HepG2 (cell line): ENCODE measurements around the gene ZNF544. TPM values are rescaled to one million over a fixed set of nuclear protein-coding genes. Genes with fewer than 3 reads are reported as not detected.

ENCODE experiments used
- AGO2 ChIP-seq: fragments of 200-400 bp; formaldehyde crosslinking; optimal IDR thresholded peaks from 2 replicates; pipeline ENCODE3; 2017; ENCODE audit warnings: mild to moderate bottlenecking, low read depth, low read length, moderate library complexity
- ETV5 ChIP-seq: IDR thresholded peaks from 2 replicates; pipeline ENCODE4 v1.6.1; 2018; ENCODE audit warnings: missing biosample characterization, missing genetic modification reagents, inconsistent platforms, borderline replicate concordance
- GABPB1 ChIP-seq: IDR thresholded peaks from 2 replicates; pipeline ENCODE4 v1.6.1; 2016; ENCODE audit warnings: mild to moderate bottlenecking, missing genetic modification reagents, moderate library complexity, missing compliant biosample characterization
- HDAC1 ChIP-seq: sonication (generic); formaldehyde crosslinking; IDR thresholded peaks from 2 replicates; pipeline ENCODE4 v1.5.1; 2020; ENCODE audit warnings: mild to moderate bottlenecking, missing genetic modification reagents
- IRX3 ChIP-seq: sonication (generic); formaldehyde crosslinking; IDR thresholded peaks from 2 replicates; pipeline ENCODE4 v1.8.1; 2023; ENCODE audit warnings: mild to moderate bottlenecking, low read depth, missing genetic modification reagents, borderline replicate concordance
- ZNF614 ChIP-seq: IDR thresholded peaks from 2 replicates; pipeline ENCODE4 v1.6.1; 2018; ENCODE audit warnings: missing biosample characterization, missing genetic modification reagents, inconsistent platforms, borderline replicate concordance
- ZNF878 ChIP-seq: sonication (generic); formaldehyde crosslinking; IDR thresholded peaks from 2 replicates; pipeline ENCODE4 v1.8.1; 2023; ENCODE audit warnings: mild to moderate bottlenecking, missing genetic modification reagents, moderate library complexity
- polyA plus RNA-seq, 8 experiments: library from polyadenylated mRNA; depleted of rRNA in 3 of 8; stranded (reverse) in 7 of 8; unstranded in 1 of 8; fragments of >200 nt; fragmentation: Illumina TruSeq in 4 of 8; extraction: Trizol in 4 of 8; gene quantifications; 2 replicates each; pipeline versions ENCODE4 v1.2.1 to v1.2.3, GENCODE V29; 2011 to 2016; ENCODE audit warnings: low read depth in 4 of 8, missing spikeins in 1 of 8, mixed read lengths in 1 of 8; ENCODE audit not compliant: insufficient read depth in 1 of 8
- total RNA-seq, 5 experiments: library from RNA; depleted of rRNA; stranded (reverse); fragments of >200 nt; fragmentation: Illumina TruSeq; extraction: Trizol; gene quantifications; 2 replicates each; pipeline ENCODE4 v1.2.3, GENCODE V29; 2016; ENCODE audit warnings: low read depth in 1 of 5
- TF ChIP-seq, protein P1 (sequence below): sonication (generic); formaldehyde crosslinking; IDR thresholded peaks from 2 replicates; pipeline ENCODE4 v1.5.1; 2020; ENCODE audit warnings: mild to moderate bottlenecking, missing genetic modification reagents
- TF ChIP-seq, protein P2 (sequence below): sonication (generic); formaldehyde crosslinking; IDR thresholded peaks from 2 replicates; pipeline ENCODE4 v1.4.0; 2020; ENCODE audit warnings: missing genetic modification reagents
- TF ChIP-seq, protein P3 (sequence below): sonication (generic); formaldehyde crosslinking; IDR thresholded peaks from 2 replicates; pipeline ENCODE4 v1.4.0; 2020; ENCODE audit warnings: missing genetic modification reagents
- TF ChIP-seq, protein P4 (sequence below), 2 experiments: sonication (generic) in 1 of 2; formaldehyde crosslinking in 1 of 2; IDR thresholded peaks; 2 replicates each; pipeline versions ENCODE4 v1.6.1 to v1.9.0; 2014 to 2022; ENCODE audit warnings: antibody characterized with exemption in 1 of 2, borderline replicate concordance in 1 of 2, inconsistent platforms in 1 of 2, low read depth in 1 of 2, missing genetic modification reagents in 1 of 2
- TF ChIP-seq, protein P5 (sequence below): IDR thresholded peaks from 2 replicates; pipeline ENCODE4 v1.6.1; 2016; ENCODE audit warnings: mild to moderate bottlenecking, missing biosample characterization, missing genetic modification reagents

Gene ZNF544
- total and polyA plus RNA-seq, 2 of the 13 experiments (the other 11 are each of a cell fraction or from before 2014, with no cell fraction given) = 13.1 to 17.0 TPM

DNA sequence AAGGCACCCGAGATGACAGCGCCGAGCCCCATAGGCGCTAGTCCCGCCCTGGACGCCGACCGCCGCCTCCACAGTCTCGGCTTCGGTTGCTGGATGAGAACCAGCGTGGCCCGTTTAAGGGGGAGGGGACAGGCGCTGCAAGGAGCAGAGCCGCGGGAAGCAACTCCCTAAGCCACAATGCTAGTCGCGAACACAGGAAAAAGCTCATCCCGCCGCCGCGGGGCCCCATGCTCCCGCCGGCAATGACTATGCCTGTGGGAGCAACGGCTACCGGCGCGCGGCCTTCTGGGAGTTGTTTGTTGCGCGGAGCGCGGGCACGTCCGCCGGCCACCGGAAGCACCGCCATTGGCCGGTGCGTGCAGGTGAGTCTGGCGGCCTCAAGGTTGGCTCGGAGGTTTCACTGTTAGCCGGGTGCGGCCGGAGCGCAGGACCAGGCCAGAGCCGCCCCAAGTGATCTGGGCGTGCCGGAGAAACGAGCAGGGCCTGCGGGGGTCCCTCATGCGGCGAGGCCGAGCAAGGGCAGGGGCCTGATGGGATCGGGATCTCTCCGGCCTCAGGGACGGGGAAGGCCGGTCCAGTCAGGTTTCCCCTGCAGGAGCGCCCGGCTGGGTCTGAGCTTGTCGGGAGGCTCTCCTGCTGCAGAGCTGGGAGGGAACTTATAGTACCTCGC lies at the start of gene ZNF544 (continued):
- TF ChIP-seq, protein P1, sequence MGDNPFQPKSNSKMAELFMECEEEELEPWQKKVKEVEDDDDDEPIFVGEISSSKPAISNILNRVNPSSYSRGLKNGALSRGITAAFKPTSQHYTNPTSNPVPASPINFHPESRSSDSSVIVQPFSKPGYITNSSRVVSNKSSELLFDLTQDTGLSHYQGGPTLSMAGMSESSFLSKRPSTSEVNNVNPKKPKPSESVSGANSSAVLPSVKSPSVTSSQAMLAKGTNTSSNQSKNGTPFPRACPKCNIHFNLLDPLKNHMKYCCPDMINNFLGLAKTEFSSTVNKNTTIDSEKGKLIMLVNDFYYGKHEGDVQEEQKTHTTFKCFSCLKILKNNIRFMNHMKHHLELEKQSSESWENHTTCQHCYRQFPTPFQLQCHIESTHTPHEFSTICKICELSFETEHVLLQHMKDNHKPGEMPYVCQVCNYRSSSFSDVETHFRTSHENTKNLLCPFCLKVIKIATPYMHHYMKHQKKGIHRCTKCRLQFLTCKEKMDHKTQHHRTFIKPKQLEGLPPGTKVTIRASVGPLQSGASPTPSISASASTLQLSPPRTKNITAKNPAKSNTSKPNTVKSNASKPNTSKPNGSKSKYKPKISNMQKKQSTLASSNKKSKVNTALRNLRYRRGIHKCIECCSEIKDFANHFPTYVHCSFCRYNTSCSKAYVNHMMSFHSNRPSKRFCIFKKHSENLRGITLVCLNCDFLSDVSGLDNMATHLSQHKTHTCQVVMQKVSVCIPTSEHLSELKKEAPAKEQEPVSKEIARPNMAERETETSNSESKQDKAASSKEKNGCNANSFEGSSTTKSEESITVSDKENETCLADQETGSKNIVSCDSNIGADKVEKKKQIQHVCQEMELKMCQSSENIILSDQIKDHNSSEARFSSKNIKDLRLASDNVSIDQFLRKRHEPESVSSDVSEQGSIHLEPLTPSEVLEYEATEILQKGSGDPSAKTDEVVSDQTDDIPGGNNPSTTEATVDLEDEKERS (CRISPR knock-in tag) = no peak
- 0 out of 2 replicates have a peak, but pooled peaks have one; percentile 32 for TF ChIP-seq ZNF878 (CRISPR knock-in tag)
- peak; percentile 74 for TF ChIP-seq HDAC1 (CRISPR knock-in tag)
- no peak for TF ChIP-seq IRX3 (CRISPR knock-in tag)
- TF ChIP-seq, protein P2, sequence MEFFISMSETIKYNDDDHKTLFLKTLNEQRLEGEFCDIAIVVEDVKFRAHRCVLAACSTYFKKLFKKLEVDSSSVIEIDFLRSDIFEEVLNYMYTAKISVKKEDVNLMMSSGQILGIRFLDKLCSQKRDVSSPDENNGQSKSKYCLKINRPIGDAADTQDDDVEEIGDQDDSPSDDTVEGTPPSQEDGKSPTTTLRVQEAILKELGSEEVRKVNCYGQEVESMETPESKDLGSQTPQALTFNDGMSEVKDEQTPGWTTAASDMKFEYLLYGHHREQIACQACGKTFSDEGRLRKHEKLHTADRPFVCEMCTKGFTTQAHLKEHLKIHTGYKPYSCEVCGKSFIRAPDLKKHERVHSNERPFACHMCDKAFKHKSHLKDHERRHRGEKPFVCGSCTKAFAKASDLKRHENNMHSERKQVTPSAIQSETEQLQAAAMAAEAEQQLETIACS = peak; percentile 76
- TF ChIP-seq, protein P3, sequence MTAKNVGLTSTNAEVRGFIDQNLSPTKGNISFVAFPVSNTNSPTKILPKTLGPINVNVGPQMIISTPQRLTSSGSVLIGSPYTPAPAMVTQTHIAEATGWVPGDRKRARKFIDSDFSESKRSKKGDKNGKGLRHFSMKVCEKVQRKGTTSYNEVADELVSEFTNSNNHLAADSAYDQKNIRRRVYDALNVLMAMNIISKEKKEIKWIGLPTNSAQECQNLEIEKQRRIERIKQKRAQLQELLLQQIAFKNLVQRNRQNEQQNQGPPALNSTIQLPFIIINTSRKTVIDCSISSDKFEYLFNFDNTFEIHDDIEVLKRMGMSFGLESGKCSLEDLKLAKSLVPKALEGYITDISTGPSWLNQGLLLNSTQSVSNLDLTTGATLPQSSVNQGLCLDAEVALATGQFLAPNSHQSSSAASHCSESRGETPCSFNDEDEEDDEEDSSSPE (CRISPR knock-in tag) = peak; percentile 66; the same call in 1 of the 2 replicates
- TF ChIP-seq, protein P4, sequence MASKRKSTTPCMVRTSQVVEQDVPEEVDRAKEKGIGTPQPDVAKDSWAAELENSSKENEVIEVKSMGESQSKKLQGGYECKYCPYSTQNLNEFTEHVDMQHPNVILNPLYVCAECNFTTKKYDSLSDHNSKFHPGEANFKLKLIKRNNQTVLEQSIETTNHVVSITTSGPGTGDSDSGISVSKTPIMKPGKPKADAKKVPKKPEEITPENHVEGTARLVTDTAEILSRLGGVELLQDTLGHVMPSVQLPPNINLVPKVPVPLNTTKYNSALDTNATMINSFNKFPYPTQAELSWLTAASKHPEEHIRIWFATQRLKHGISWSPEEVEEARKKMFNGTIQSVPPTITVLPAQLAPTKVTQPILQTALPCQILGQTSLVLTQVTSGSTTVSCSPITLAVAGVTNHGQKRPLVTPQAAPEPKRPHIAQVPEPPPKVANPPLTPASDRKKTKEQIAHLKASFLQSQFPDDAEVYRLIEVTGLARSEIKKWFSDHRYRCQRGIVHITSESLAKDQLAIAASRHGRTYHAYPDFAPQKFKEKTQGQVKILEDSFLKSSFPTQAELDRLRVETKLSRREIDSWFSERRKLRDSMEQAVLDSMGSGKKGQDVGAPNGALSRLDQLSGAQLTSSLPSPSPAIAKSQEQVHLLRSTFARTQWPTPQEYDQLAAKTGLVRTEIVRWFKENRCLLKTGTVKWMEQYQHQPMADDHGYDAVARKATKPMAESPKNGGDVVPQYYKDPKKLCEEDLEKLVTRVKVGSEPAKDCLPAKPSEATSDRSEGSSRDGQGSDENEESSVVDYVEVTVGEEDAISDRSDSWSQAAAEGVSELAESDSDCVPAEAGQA (IDR thresholded peaks at IDR 0.05; ENCODE audit: low read depth) = no peak
- TF ChIP-seq, protein P4 (CRISPR knock-in tag; IDR thresholded peaks at IDR 0.05; ENCODE audit: borderline replicate concordance) = no peak
- TF ChIP-seq ETV5 = peak; percentile 67; the same call in 1 of the 2 replicates
- TF ChIP-seq AGO2 = peak; percentile 59
- peak; percentile 53; the same call in 1 of the 2 replicates for TF ChIP-seq ZNF614 (CRISPR knock-in tag)
- TF ChIP-seq, protein P5, sequence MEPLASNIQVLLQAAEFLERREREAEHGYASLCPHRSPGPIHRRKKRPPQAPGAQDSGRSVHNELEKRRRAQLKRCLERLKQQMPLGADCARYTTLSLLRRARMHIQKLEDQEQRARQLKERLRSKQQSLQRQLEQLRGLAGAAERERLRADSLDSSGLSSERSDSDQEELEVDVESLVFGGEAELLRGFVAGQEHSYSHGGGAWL = no peak
- TF ChIP-seq GABPB1 = peak; percentile 96
